A673 (cell line): ENCODE data around the gene GRID1. TPM values are rescaled to one million over a fixed set of nuclear protein-coding genes. Genes with fewer than 3 reads are reported as not detected.

Source experiments
- BruUV-seq: library from RNA; stranded (reverse); fragments of 400-500 nt; replicated peaks from 2 replicates; lab custom pipeline; 2021; lab: Mats Ljungman, UMichigan
- CTCF ChIA-PET: fragments of 300-600 bp; sonication (Branson Sonifier 250); formaldehyde crosslinking; loops from one replicate; lab custom pipeline; 2022; ENCODE audit warnings: antibody characterized with exemption; lab: Charles Lee
- POLR2A ChIA-PET: fragments of 300-600 bp; sonication (Branson Sonifier 250); formaldehyde crosslinking; loops from one replicate; lab custom pipeline; 2022; ENCODE audit warnings: antibody characterized with exemption; ENCODE audit not compliant: low non-redundant PET; lab: Charles Lee
- DNase-seq: peaks from one replicate; pipeline ENCODE4 v3.0.0-alpha.2; 2015; ENCODE audit warnings: low spot score
- H3K27ac ChIP-seq: fragments of 200-600 bp; sonication (generic); 2 replicates; pipeline ENCODE4 v1.5.1; 2016; ENCODE audit warnings: mixed run types, low read depth, mild to moderate bottlenecking, mixed read lengths, antibody characterized with exemption, low read length; ENCODE audit not compliant: poor library complexity, severe bottlenecking
- H3K27me3 ChIP-seq: fragments of 200-600 bp; sonication (generic); replicated peaks from 2 replicates; pipeline ENCODE4 v1.6.1; 2017; ENCODE audit warnings: mixed run types, low read depth, mild to moderate bottlenecking, mixed read lengths, antibody characterized with exemption, low read length; ENCODE audit not compliant: insufficient read depth, poor library complexity
- H3K36me3 ChIP-seq: fragments of 200-600 bp; sonication (generic); 2 replicates; pipeline ENCODE4 v1.6.1; 2016; ENCODE audit warnings: mixed run types, mild to moderate bottlenecking, mixed read lengths, antibody characterized with exemption, low read length; ENCODE audit not compliant: insufficient read depth, poor library complexity, severe bottlenecking
- H3K4me1 ChIP-seq: fragments of 200-600 bp; sonication (generic); 2 replicates; pipeline ENCODE4 v1.6.1; 2017; ENCODE audit warnings: mixed run types, mild to moderate bottlenecking, mixed read lengths, antibody characterized with exemption, low read length; ENCODE audit not compliant: insufficient read depth, poor library complexity, severe bottlenecking
- H3K4me3 ChIP-seq: fragments of 200-600 bp; sonication (generic); 2 replicates; pipeline ENCODE4 v1.5.1; 2016; ENCODE audit warnings: low read depth, mixed run types, mild to moderate bottlenecking, mixed read lengths, low read length; ENCODE audit not compliant: poor library complexity, severe bottlenecking
- H3K9me3 ChIP-seq: fragments of 200-600 bp; sonication (generic); 2 replicates; pipeline ENCODE4 v1.6.1; 2016; ENCODE audit warnings: mixed run types, low read depth, mild to moderate bottlenecking, mixed read lengths, antibody characterized with exemption, low read length; ENCODE audit not compliant: poor library complexity, severe bottlenecking
- EZH2 ChIP-seq: fragments of 200-600 bp; sonication (generic); IDR thresholded peaks from 2 replicates; pipeline ENCODE4 v1.6.1; 2017; ENCODE audit warnings: borderline replicate concordance, low read depth, mild to moderate bottlenecking, mixed read lengths, antibody characterized with exemption, low read length; ENCODE audit not compliant: poor library complexity, severe bottlenecking
- intact Hi-C: fragments of 100-400 bp; cut with micrococcal nuclease; formaldehyde crosslinking; loops from one replicate; pipeline ENCODE4 v1.10.0; 2022; ENCODE audit not compliant: unreplicated experiment
- total RNA-seq: library from RNA; stranded (reverse); gene quantifications from 2 replicates; pipeline ENCODE4 v1.2.3, GENCODE V29; 2021
- TF ChIP-seq, protein P1 (sequence below): fragments of 300-800, 200-600 bp; sonication (generic); conservative IDR thresholded peaks from 2 replicates; pipeline ENCODE4 v1.5.1; 2017; ENCODE audit warnings: low read depth, mild to moderate bottlenecking, antibody characterized with exemption, low read length, moderate library complexity, mixed read lengths

GRID1 gene
- total RNA-seq, 1 experiment from 2014 or later: not detected

DNA sequence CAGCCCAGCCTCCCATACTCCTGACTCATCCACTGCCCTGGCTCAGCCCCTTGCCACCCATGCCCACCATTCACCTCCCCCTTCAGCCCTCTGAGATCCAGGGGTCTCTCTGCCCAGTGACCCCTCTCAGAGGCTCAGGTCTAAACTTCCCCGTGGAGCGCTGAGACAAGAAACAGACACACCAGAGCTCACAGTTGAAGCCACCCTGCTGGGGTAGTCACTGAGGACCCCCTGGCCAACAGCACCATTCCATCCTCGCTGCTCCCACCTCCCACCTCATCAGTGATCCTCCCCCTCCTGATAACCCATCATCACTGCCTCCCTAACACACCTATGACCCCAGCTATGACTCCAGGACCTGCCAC is 100.7 kb downstream of the GRID1 start:
- TF ChIP-seq EZH2: no peak
- TF ChIP-seq, protein P1, sequence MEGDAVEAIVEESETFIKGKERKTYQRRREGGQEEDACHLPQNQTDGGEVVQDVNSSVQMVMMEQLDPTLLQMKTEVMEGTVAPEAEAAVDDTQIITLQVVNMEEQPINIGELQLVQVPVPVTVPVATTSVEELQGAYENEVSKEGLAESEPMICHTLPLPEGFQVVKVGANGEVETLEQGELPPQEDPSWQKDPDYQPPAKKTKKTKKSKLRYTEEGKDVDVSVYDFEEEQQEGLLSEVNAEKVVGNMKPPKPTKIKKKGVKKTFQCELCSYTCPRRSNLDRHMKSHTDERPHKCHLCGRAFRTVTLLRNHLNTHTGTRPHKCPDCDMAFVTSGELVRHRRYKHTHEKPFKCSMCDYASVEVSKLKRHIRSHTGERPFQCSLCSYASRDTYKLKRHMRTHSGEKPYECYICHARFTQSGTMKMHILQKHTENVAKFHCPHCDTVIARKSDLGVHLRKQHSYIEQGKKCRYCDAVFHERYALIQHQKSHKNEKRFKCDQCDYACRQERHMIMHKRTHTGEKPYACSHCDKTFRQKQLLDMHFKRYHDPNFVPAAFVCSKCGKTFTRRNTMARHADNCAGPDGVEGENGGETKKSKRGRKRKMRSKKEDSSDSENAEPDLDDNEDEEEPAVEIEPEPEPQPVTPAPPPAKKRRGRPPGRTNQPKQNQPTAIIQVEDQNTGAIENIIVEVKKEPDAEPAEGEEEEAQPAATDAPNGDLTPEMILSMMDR: no peak
- Histone ChIP-seq H3K4me1 (no peaks in the 10 kb centered on the region), H3K36me3 (no peaks in the 10 kb centered on the region), H3K27ac (no peak overlapping the region), H3K4me3 (no peak overlapping the region), H3K27me3 (no peaks in the 10 kb centered on the region), H3K9me3 (no peaks in the 10 kb centered on the region)
- ChIA-PET POLR2A (no interaction called here), CTCF (interaction anchor here (0.5 kb wide), 1 partner anchor 1609 kb away, joined by 3 read pairs; no protein-coding TSS in a partner anchor)
- no TSS peak for BruUV-seq
- no peak for DNase-seq
- intact Hi-C loops: no loop called here

DNA sequence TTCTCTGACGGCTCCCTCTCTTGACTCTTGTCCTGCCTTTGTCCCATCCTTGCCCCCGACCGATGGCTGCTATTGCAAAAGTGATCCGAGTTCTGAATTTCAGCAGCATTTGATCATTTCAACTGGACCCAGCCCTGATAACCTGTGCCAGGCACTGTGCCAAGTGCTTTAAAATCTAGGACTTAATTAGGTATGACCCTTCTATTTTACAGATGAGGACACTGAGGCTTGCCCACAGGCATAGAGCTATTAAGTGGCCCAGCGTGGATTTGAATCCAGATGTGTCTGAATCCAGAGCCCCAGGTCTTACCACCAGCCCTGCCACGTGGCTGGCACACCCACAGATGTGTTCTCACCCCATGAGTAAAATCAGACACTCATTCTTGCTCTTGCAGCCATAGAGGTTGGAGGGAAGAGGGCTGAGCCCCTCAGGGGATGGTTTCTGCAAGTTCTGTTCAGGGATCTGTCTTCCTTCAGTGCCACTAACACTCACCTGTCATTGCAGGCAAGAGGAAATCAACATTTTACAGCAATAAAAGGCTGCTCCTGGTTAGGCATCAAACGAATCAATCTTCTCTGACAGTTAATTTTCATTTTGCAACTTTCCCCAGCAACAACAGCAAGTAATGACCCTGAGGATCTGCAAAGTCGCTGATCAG is 101.2 kb downstream of the GRID1 start:
- DNase-seq: no peak
- no TSS peak for BruUV-seq
- intact Hi-C loops: no loop called here
- POLR2A ChIA-PET: no interaction called here
- Histone ChIP-seq H3K9me3 (no peaks in the 10 kb centered on the region), H3K36me3 (no peaks in the 10 kb centered on the region), H3K4me1 (no peaks in the 10 kb centered on the region), H3K27me3 (no peaks in the 10 kb centered on the region), H3K4me3 (no peak overlapping the region), H3K27ac (no peak overlapping the region)
- TF ChIP-seq, protein P1: no peak
- no peak for TF ChIP-seq EZH2
- CTCF ChIA-PET: interaction anchor here (0.5 kb wide), 1 partner anchor 1608 kb away, joined by 3 read pairs; no protein-coding TSS in a partner anchor

DNA sequence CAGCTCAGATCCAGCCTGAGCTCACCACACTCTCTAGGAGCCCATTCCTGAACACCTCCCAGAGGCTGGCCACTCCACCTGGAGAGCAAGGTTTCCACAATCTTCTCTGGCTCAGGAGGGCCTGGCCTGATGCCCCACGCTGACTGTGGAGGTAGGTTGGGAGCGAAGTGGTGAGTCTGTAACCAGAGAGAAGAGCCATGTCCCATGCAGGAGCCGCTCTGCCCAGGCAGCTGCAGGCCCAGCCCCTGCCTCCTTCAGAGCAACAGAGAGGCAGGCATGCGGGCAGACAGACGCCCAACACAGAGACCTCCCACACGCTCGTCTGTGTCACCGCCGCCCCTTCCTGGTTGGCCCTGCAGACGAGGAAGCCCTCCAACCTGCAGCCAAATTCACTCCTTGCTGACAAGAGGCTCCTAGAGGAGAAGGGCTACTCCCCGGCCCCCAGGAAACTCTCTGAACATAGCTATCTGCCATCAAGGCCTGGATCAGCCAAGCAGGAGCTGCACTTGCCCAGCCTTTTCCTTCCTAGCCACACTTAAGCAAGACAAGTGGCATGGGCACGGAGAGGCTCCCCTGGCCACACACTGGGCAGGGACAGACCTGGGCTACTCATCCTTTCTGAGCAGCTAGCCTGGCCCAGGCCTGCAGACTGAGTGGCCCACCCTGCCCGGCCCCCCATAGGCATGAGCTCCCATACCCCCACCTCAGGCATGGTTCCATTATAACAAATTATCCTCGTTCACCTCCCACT is 101.9 kb downstream of the GRID1 start:
- CTCF ChIA-PET: no interaction called here
- Histone ChIP-seq H3K4me3 (no peak overlapping the region), H3K27ac (no peak overlapping the region), H3K27me3 (no peaks in the 10 kb centered on the region), H3K4me1 (no peaks in the 10 kb centered on the region), H3K9me3 (no peaks in the 10 kb centered on the region), H3K36me3 (no peaks in the 10 kb centered on the region)
- POLR2A ChIA-PET: no interaction called here
- intact Hi-C loops: no loop called here
- no peak for TF ChIP-seq EZH2
- no TSS peak for BruUV-seq
- DNase-seq: no peak
